DOHH2 (cell line): ENCODE data around the gene SSPN.

Experiments
- H3F3A ChIP-seq: fragments of 200-600 bp; sonication (generic), shearing (Covaris generic); 2 replicates; pipeline ENCODE4 v1.6.0; 2016; ENCODE audit warnings: antibody characterized with exemption, mild to moderate bottlenecking; ENCODE audit not compliant: control insufficient read depth, insufficient read depth
- H3K27ac ChIP-seq: fragments of 200-600 bp; sonication (generic); 2 replicates; pipeline ENCODE4 v1.5.1; 2014; ENCODE audit warnings: low read depth, mild to moderate bottlenecking, low read length, moderate library complexity
- H3K27me3 ChIP-seq: fragments of 200-600 bp; sonication (generic); 2 replicates; pipeline ENCODE4 v1.6.1; 2014; ENCODE audit warnings: mild to moderate bottlenecking, low read length, mixed read lengths; ENCODE audit not compliant: control insufficient read depth
- H3K36me3 ChIP-seq: fragments of 200-600 bp; sonication (generic); 2 replicates; pipeline ENCODE4 v1.6.1; 2014; ENCODE audit warnings: mild to moderate bottlenecking, low read length, moderate library complexity, mixed read lengths; ENCODE audit not compliant: control insufficient read depth
- H3K4me1 ChIP-seq: fragments of 200-600 bp; sonication (generic); 2 replicates; pipeline ENCODE4 v1.6.1; 2014; ENCODE audit warnings: mild to moderate bottlenecking, low read length, mixed read lengths; ENCODE audit not compliant: control insufficient read depth
- H3K4me2 ChIP-seq: fragments of 200-600 bp; sonication (generic); 2 replicates; pipeline ENCODE4 v1.6.0; 2014; ENCODE audit warnings: mild to moderate bottlenecking, low read length, moderate library complexity
- H3K4me3 ChIP-seq: fragments of 200-600 bp; sonication (generic); 2 replicates; pipeline ENCODE4 v1.5.1; 2014; ENCODE audit warnings: mild to moderate bottlenecking, low read length, mixed read lengths
- H3K79me2 ChIP-seq: fragments of 200-600 bp; sonication (generic); 2 replicates; pipeline ENCODE4 v1.6.1; 2014; ENCODE audit warnings: mild to moderate bottlenecking, low read length, mixed read lengths; ENCODE audit not compliant: control insufficient read depth
- H3K9me2 ChIP-seq: fragments of 200-600 bp; sonication (generic); replicated peaks from 2 replicates; pipeline ENCODE4 v1.6.1; 2014; ENCODE audit warnings: mild to moderate bottlenecking, low read length, mixed read lengths; ENCODE audit not compliant: control insufficient read depth
- H3K9me3 ChIP-seq: fragments of 200-600 bp; sonication (generic); 2 replicates; pipeline ENCODE4 v1.6.1; 2014; ENCODE audit warnings: antibody characterized with exemption, low read length, mixed read lengths; ENCODE audit not compliant: control insufficient read depth, insufficient read depth
- H4K20me1 ChIP-seq: fragments of 200-600 bp; sonication (generic); 2 replicates; pipeline ENCODE4 v1.6.0; 2014; ENCODE audit warnings: low read depth, mild to moderate bottlenecking, antibody characterized with exemption, low read length, moderate library complexity; ENCODE audit not compliant: control insufficient read depth, insufficient read depth
- CTCF ChIP-seq: fragments of 200-600 bp; sonication (generic); IDR thresholded peaks from one replicate; pipeline ENCODE4 v1.5.1; 2014; ENCODE audit warnings: antibody characterized with exemption, mild to moderate bottlenecking, low read depth, low read length; ENCODE audit not compliant: poor library complexity, severe bottlenecking
- EZH2phosphoT487 ChIP-seq: fragments of 200-600 bp; sonication (generic); IDR thresholded peaks from 2 replicates; pipeline ENCODE4 v1.6.1; 2017; ENCODE audit warnings: borderline replicate concordance, mild to moderate bottlenecking, antibody characterized with exemption, low read length, moderate library complexity, mixed read lengths

The SSPN gene

GRCh38 chr12:26238341-26239121 lies 43.2 kb downstream of the SSPN start:
- H3K27ac ChIP-seq = no peak overlapping the region
- H3K4me3 ChIP-seq = no peak overlapping the region
- no peaks in the 10 kb centered on the region for H3K36me3 ChIP-seq
- no peaks in the 10 kb centered on the region for H3F3A ChIP-seq
- no peaks in the 10 kb centered on the region for H4K20me1 ChIP-seq
- no peaks in the 10 kb centered on the region for H3K4me1 ChIP-seq
- H3K9me2 ChIP-seq = no peaks in the 10 kb centered on the region
- no peak overlapping the region for H3K4me2 ChIP-seq
- H3K27me3 ChIP-seq = no peaks in the 10 kb centered on the region
- no peak for TF ChIP-seq EZH2phosphoT487
- TF ChIP-seq CTCF = no peak
- H3K9me3 ChIP-seq = no peaks in the 10 kb centered on the region
- no peaks in the 10 kb centered on the region for H3K79me2 ChIP-seq

GRCh38 chr12:26239122-26239851 lies 43.9 kb downstream of the SSPN start:
- Histone ChIP-seq H3K4me3 (no peak overlapping the region), H4K20me1 (no peaks in the 10 kb centered on the region), H3K27ac (no peak overlapping the region), H3F3A (no peaks in the 10 kb centered on the region), H3K9me3 (no peaks in the 10 kb centered on the region), H3K36me3 (no peaks in the 10 kb centered on the region), H3K4me1 (no peaks in the 10 kb centered on the region), H3K4me2 (no peak overlapping the region), H3K9me2 (no peaks in the 10 kb centered on the region), H3K27me3 (no peaks in the 10 kb centered on the region), H3K79me2 (no peaks in the 10 kb centered on the region)
- TF ChIP-seq EZH2phosphoT487 (no peak), CTCF (no peak)

- H3K4me2 ChIP-seq = no peak overlapping the region
- no peaks in the 10 kb centered on the region for H3K9me3 ChIP-seq
- H3K27ac ChIP-seq = no peak overlapping the region
- H3K4me1 ChIP-seq = no peaks in the 10 kb centered on the region
- H3K36me3 ChIP-seq = no peaks in the 10 kb centered on the region
- no peak overlapping the region for H3K4me3 ChIP-seq
- TF ChIP-seq EZH2phosphoT487 = no peak
- no peak for TF ChIP-seq CTCF
- no peaks in the 10 kb centered on the region for H4K20me1 ChIP-seq
- no peaks in the 10 kb centered on the region for H3K27me3 ChIP-seq
- no peaks in the 10 kb centered on the region for H3K79me2 ChIP-seq
- no peaks in the 10 kb centered on the region for H3K9me2 ChIP-seq
- H3F3A ChIP-seq = no peaks in the 10 kb centered on the region
These were observed 44.8 kb downstream of the SSPN start for GRCh38 chr12:26239852-26240815.
